ENCODE measurements around the gene OR51B2.

The OR51B2 gene

DNA sequence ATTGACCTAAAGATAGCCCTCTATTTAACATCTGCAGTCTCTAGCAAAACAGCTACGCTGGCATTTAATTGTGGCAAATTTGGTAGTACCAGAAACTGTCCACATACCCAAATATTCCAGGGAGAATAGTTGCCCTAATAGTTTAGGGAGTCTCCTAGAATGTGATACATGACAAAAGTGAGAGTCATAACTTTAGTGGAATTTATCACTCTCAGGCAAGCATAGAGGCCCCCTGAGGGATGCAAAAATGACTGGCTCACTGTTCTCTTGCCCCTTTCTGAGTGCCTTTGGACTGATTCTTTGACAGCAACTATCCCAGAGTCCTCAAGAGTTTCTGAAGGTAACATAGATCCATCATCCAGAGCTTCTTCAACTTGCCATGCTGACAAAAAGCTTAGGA, 20.1 kb downstream of the OR51B2 start:
- no peak overlapping the region for H3K4me2 ChIP-seq (ENCODE audit: low read length)
- no peak overlapping the region for H3K4me3 ChIP-seq (ENCODE audit: low read length)
- no peaks in the 10 kb centered on the region for H3K79me2 ChIP-seq (ENCODE audit: control insufficient read depth, low read length)
- no peaks in the 10 kb centered on the region for H3K9me2 ChIP-seq (replicated peaks; ENCODE audit: control insufficient read depth, low read length)
- H4K20me1 ChIP-seq (ENCODE audit: control insufficient read depth, insufficient read depth, low read depth, low read length): no peaks in the 10 kb centered on the region
- no peaks in the 10 kb centered on the region for H3K9me3 ChIP-seq (ENCODE audit: control insufficient read depth, insufficient read depth, low read length)
- H3K27ac ChIP-seq (ENCODE audit: low read depth, low read length): no peak overlapping the region
- TF ChIP-seq EZH2phosphoT487 (IDR thresholded peaks at IDR 0.05; ENCODE audit: borderline replicate concordance, low read length): no peak
- TF ChIP-seq, protein P1, sequence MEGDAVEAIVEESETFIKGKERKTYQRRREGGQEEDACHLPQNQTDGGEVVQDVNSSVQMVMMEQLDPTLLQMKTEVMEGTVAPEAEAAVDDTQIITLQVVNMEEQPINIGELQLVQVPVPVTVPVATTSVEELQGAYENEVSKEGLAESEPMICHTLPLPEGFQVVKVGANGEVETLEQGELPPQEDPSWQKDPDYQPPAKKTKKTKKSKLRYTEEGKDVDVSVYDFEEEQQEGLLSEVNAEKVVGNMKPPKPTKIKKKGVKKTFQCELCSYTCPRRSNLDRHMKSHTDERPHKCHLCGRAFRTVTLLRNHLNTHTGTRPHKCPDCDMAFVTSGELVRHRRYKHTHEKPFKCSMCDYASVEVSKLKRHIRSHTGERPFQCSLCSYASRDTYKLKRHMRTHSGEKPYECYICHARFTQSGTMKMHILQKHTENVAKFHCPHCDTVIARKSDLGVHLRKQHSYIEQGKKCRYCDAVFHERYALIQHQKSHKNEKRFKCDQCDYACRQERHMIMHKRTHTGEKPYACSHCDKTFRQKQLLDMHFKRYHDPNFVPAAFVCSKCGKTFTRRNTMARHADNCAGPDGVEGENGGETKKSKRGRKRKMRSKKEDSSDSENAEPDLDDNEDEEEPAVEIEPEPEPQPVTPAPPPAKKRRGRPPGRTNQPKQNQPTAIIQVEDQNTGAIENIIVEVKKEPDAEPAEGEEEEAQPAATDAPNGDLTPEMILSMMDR (IDR thresholded peaks at IDR 0.05; ENCODE audit: low read depth, low read length, poor library complexity, severe bottlenecking): no peak
- no peaks in the 10 kb centered on the region for H3K27me3 ChIP-seq (ENCODE audit: control insufficient read depth, low read length)
- H3K36me3 ChIP-seq (ENCODE audit: control insufficient read depth, low read length): no peaks in the 10 kb centered on the region
- no peaks in the 10 kb centered on the region for H3F3A ChIP-seq (ENCODE audit: control insufficient read depth, insufficient read depth)
- no peaks in the 10 kb centered on the region for H3K4me1 ChIP-seq (ENCODE audit: control insufficient read depth, low read length)

- TF ChIP-seq, protein P1 (IDR thresholded peaks at IDR 0.05; ENCODE audit: low read depth, low read length, poor library complexity, severe bottlenecking): no peak
- no peak for TF ChIP-seq EZH2phosphoT487 (IDR thresholded peaks at IDR 0.05; ENCODE audit: borderline replicate concordance, low read length)
- no peaks in the 10 kb centered on the region for H3K9me2 ChIP-seq (replicated peaks; ENCODE audit: control insufficient read depth, low read length)
- H3K36me3 ChIP-seq (ENCODE audit: control insufficient read depth, low read length): no peaks in the 10 kb centered on the region
Observed at GRCh38 chr11:5303626-5304025, 20.5 kb downstream of the OR51B2 start.

DNA sequence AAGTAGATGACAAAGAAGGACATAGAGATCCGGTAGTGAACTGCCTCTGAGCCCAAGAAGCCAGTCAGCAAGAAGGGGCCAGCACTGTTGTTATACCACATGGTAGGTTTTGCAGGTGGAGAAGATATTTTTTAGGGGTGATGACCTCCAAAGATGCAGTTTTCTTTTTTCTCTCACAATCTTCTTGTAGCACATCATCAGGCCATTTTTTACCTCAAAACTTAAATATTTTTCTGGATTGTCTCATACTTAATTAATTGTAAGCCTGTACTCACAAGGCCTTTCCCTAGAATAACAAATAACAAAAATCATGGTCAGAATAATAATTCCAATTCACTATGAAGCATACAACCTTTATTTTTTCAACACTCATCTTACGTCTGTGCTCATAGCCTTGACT, 22.3 kb downstream of the OR51B2 start, which contains the start of gene OR51B4:
Gene OR51B4, minus strand, starts transcription at position 101 of the 400 bp plus-strand sequence. Its CDS starts 0 bp downstream, at position 101.
- H3K9me3 ChIP-seq (ENCODE audit: control insufficient read depth, insufficient read depth, low read length): no peaks in the 10 kb centered on the region
- H3K4me3 ChIP-seq (ENCODE audit: low read length): no peak within 1 kb of the TSS
- no peaks in the 10 kb centered on the region for H3K79me2 ChIP-seq (ENCODE audit: control insufficient read depth, low read length)
- no peaks in the 10 kb centered on the region for H3K9me2 ChIP-seq (replicated peaks; ENCODE audit: control insufficient read depth, low read length)
- H3K27me3 ChIP-seq (ENCODE audit: control insufficient read depth, low read length): no peaks in the 10 kb centered on the region
- no peak within 1 kb of the TSS for H3K27ac ChIP-seq (ENCODE audit: low read depth, low read length)
- H3K4me1 ChIP-seq (ENCODE audit: control insufficient read depth, low read length): no peaks in the 10 kb centered on the region
- TF ChIP-seq, protein P1 (IDR thresholded peaks at IDR 0.05; ENCODE audit: low read depth, low read length, poor library complexity, severe bottlenecking): no peak
- no peak for TF ChIP-seq EZH2phosphoT487 (IDR thresholded peaks at IDR 0.05; ENCODE audit: borderline replicate concordance, low read length)
- no peaks in the 10 kb centered on the region for H3F3A ChIP-seq (ENCODE audit: control insufficient read depth, insufficient read depth)
- no peaks in the 10 kb centered on the region for H3K36me3 ChIP-seq (ENCODE audit: control insufficient read depth, low read length)
- H4K20me1 ChIP-seq (ENCODE audit: control insufficient read depth, insufficient read depth, low read depth, low read length): no peaks in the 10 kb centered on the region
- no peak within 1 kb of the TSS for H3K4me2 ChIP-seq (ENCODE audit: low read length)

More at GRCh38 chr11:5303626-5304025, 20.5 kb downstream of the OR51B2 start:
- Histone ChIP-seq H3K27me3 (ENCODE audit: control insufficient read depth, low read length) (no peaks in the 10 kb centered on the region), H3K4me1 (ENCODE audit: control insufficient read depth, low read length) (no peaks in the 10 kb centered on the region), H3K4me2 (ENCODE audit: low read length) (no peak overlapping the region), H3F3A (ENCODE audit: control insufficient read depth, insufficient read depth) (no peaks in the 10 kb centered on the region), H3K9me3 (ENCODE audit: control insufficient read depth, insufficient read depth, low read length) (no peaks in the 10 kb centered on the region), H3K79me2 (ENCODE audit: control insufficient read depth, low read length) (no peaks in the 10 kb centered on the region), H3K4me3 (ENCODE audit: low read length) (no peak overlapping the region), H3K27ac (ENCODE audit: low read depth, low read length) (no peak overlapping the region), H4K20me1 (ENCODE audit: control insufficient read depth, insufficient read depth, low read depth, low read length) (no peaks in the 10 kb centered on the region)

Measured in DOHH2 (cell line).